Vagina (tissue), 2 donors: ENCODE results near the gene PRR22. TPM values are rescaled to one million over a fixed set of nuclear protein-coding genes. Genes with fewer than 3 reads are reported as not detected.

Source experiments
- DNase-seq, 2 donors: peaks; one replicate each; pipeline ENCODE4 v3.0.0-alpha.2; 2017; ENCODE audit errors: extremely low spot score in 2 of 2
- H3K27ac ChIP-seq: fragments of 200-600 bp; sonication (generic); one replicate; pipeline ENCODE4 v1.5.1; 2019
- H3K27me3 ChIP-seq: fragments of 200-600 bp; sonication (generic); one replicate; pipeline ENCODE4 v1.5.1; 2019
- H3K36me3 ChIP-seq, 2 donors: fragments of 200-600 bp; sonication (generic); one replicate each; pipeline ENCODE4 v1.5.1; 2017 to 2019
- H3K4me1 ChIP-seq: fragments of 200-600 bp; sonication (generic); one replicate; pipeline ENCODE4 v1.5.1; 2019
- H3K4me3 ChIP-seq, 2 donors: fragments of 200-600 bp; sonication (generic); 1 replicate in 1 of 2; 2 replicates in 1 of 2; pipeline ENCODE4 v1.5.1; 2016 to 2019
- H3K9me3 ChIP-seq: fragments of 200-600 bp; sonication (generic); one replicate; pipeline ENCODE4 v1.5.1; 2019
- CTCF ChIP-seq, 3 experiments: fragments of 450-650 bp in 2 of 3; fragments of 200-600 bp in 1 of 3; sonication (generic) in 1 of 3; IDR thresholded peaks; one replicate each; pipeline ENCODE4 v1.5.1; 2017 to 2019; ENCODE audit warnings: antibody characterized with exemption in 3 of 3, mild to moderate bottlenecking in 2 of 3, moderate library complexity in 2 of 3
- POLR2A ChIP-seq, 2 donors: fragments of 450-650 bp; IDR thresholded peaks; one replicate each; pipeline ENCODE4 v1.6.1; 2017; ENCODE audit warnings: antibody characterized with exemption in 2 of 2, mild to moderate bottlenecking in 2 of 2, moderate library complexity in 2 of 2
- POLR2AphosphoS5 ChIP-seq, 2 donors: sonication (generic); formaldehyde crosslinking; IDR thresholded peaks; one replicate each; pipeline ENCODE4 v1.9.0; 2017; ENCODE audit warnings: antibody characterized with exemption in 2 of 2, mild to moderate bottlenecking in 2 of 2, low read depth in 1 of 2; ENCODE audit not compliant: insufficient read depth in 1 of 2
- intact Hi-C: fragments of 100-400 bp; cut with DNase I; formaldehyde crosslinking; loops from one replicate; pipeline ENCODE4 v1.15.1; 2023
- total RNA-seq: library from RNA; depleted of rRNA; stranded (reverse); fragments of >200 nt; gene quantifications from one replicate; pipeline ENCODE4 v1.2.3, GENCODE V29; 2016

Gene PRR22
- 0.98 TPM for total RNA-seq

- TF ChIP-seq POLR2A (IDR thresholded peaks at IDR 0.05) (no peak), POLR2AphosphoS5 (IDR thresholded peaks at IDR 0.05; ENCODE audit: insufficient read depth in 1 of 2, low read depth in 1 of 2) (no peak), CTCF (IDR thresholded peaks at IDR 0.05) (no peak)
- Histone ChIP-seq H3K36me3 (peaks cover 0 to 52% of the 10 kb centered on the region in 2 donors), H3K27ac (no peak within 1 kb of the TSS), H3K27me3 (no peaks in the 10 kb centered on the region), H3K4me3 (no peak within 1 kb of the TSS), H3K4me1 (peaks cover 5% of the 10 kb centered on the region), H3K9me3 (no peaks in the 10 kb centered on the region)
- DNase-seq, result no peak
- intact Hi-C loops, result no loop called here
These were observed at the start of gene PRR22 for GRCh38 chr19:5784581-5785147. Gene PRR22 (minus strand): TSS chr19:5784746. CDS start chr19:5784660, 86 bp downstream.

DNA sequence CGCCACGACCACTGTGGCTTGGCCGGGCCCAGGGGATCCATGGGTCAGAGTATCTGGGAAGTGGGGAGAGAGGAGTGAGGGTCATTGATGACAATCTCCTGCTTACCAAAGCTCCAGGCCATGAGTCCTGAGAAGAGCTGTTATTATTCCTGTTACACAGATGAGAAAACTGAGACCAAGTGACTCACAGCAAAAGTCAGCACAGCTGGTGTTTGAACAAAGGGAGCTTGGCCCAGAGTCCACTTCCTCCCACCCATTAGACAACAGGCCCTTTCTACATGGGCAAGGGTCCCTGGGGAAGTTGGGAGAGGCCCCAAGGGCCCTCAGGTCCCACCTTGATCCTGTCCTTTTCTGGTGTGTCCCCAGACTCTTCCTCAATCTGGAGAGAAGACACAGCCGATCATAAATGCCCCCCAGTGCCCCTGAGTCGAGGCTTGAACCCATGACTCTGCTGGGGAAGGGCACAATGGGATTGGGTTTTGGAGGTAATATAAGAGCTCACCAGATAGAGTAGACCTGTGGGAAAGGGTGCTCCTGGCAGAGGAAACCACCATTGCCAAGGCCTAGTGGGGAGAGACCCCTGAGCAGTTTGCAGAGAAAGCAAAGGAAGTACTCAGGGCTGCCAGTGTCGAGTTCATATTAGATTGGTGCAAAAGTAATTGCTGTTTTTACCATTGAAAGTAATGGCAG is 48.1 kb upstream of the PRR22 start:
- H3K4me1 ChIP-seq, result peaks cover 16% of the 10 kb centered on the region
- intact Hi-C loops, result no loop called here
- no peak overlapping the region for H3K27ac ChIP-seq
- no peak overlapping the region for H3K4me3 ChIP-seq
- H3K36me3 ChIP-seq, result no peaks in the 10 kb centered on the region
- H3K27me3 ChIP-seq, result no peaks in the 10 kb centered on the region
- DNase-seq, result no peak
- H3K9me3 ChIP-seq, result no peaks in the 10 kb centered on the region
- TF ChIP-seq POLR2A (IDR thresholded peaks at IDR 0.05), result no peak
- TF ChIP-seq POLR2AphosphoS5 (IDR thresholded peaks at IDR 0.05; ENCODE audit: insufficient read depth in 1 of 2, low read depth in 1 of 2), result no peak
- TF ChIP-seq CTCF (IDR thresholded peaks at IDR 0.05), result no peak

- no peak for TF ChIP-seq POLR2AphosphoS5 (IDR thresholded peaks at IDR 0.05; ENCODE audit: insufficient read depth in 1 of 2, low read depth in 1 of 2)
- no peak for TF ChIP-seq CTCF (IDR thresholded peaks at IDR 0.05)
- no peak for TF ChIP-seq POLR2A (IDR thresholded peaks at IDR 0.05)
- Histone ChIP-seq H3K27me3 (no peaks in the 10 kb centered on the region), H3K4me1 (peaks cover 16% of the 10 kb centered on the region), H3K36me3 (no peaks in the 10 kb centered on the region), H3K9me3 (no peaks in the 10 kb centered on the region), H3K4me3 (no peak overlapping the region), H3K27ac (no peak overlapping the region)
- DNase-seq, result no peak
- intact Hi-C loops, result no loop called here
These were observed 47.5 kb upstream of the PRR22 start for GRCh38 chr19:5832061-5832460.

GRCh38 chr19:5831159-5831558 is 46.6 kb upstream of the PRR22 start:
- no peak overlapping the region for H3K27ac ChIP-seq
- no peaks in the 10 kb centered on the region for H3K36me3 ChIP-seq
- H3K4me1 ChIP-seq, result peaks cover 16% of the 10 kb centered on the region
- intact Hi-C loops, result no loop called here
- no peak overlapping the region for H3K4me3 ChIP-seq
- no peaks in the 10 kb centered on the region for H3K27me3 ChIP-seq
- TF ChIP-seq POLR2A (IDR thresholded peaks at IDR 0.05), result no peak
- no peak for TF ChIP-seq POLR2AphosphoS5 (IDR thresholded peaks at IDR 0.05; ENCODE audit: insufficient read depth in 1 of 2, low read depth in 1 of 2)
- DNase-seq, result no peak
- H3K9me3 ChIP-seq, result no peaks in the 10 kb centered on the region

DNA sequence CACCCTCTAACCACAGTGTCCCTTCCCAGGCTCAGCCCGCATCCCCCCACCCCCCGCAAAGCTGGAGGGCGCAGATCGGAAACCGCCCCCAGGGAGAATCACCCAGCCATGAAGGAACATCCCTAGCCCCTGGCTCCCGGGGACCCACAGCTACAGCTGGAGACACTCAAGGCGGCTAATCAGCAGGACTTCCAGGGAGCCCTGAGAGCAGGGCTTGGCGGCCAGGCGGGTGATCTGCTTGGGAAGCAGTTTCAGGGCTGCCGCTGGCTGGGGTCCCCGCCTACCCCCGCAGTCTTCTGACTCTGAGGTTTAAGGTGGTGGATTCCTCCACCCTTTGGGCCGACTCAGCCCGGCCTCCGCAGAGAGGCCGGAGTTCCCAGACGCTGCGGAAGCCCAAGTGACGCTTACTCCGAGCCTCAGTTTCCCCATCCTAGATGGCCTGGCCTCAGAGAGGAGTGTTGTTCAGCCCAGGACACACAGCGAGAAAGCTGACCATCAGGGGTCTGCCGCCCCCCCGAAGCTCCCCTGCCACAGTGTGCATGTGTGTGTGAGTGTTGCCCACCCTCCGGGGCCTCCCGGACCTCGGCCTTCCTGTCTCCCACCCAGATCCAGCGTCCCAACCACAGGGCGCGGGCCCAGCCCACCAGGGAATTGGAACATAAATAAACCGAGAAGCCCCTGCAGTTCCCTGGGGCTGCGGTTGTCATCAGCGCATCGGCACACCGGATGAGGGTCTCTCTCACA is 45.2 kb upstream of the PRR22 start:
- TF ChIP-seq CTCF (IDR thresholded peaks at IDR 0.05) (no peak), POLR2AphosphoS5 (IDR thresholded peaks at IDR 0.05; ENCODE audit: insufficient read depth in 1 of 2, low read depth in 1 of 2) (no peak), POLR2A (IDR thresholded peaks at IDR 0.05) (no peak)
- Histone ChIP-seq H3K4me3 (peak overlapping the region; percentile 30 to 51), H3K9me3 (no peaks in the 10 kb centered on the region), H3K27ac (peak overlapping the region; percentile 33), H3K36me3 (no peaks in the 10 kb centered on the region), H3K4me1 (peaks cover 16% of the 10 kb centered on the region), H3K27me3 (no peaks in the 10 kb centered on the region)
- DNase-seq, result no peak
- intact Hi-C loops, result no loop called here
